Endodermal cell (in vitro differentiated cells): ENCODE results near the gene RARRES2. TPM values are rescaled to one million over a fixed set of nuclear protein-coding genes. Genes with fewer than 3 reads are reported as not detected.
"Not testable (repeated sequence)": the region's sequence is repeated elsewhere in the genome, so short reads cannot be mapped to it uniquely, and the experiment has no call there.

Experiments
- DNase-seq: peaks from one replicate; pipeline ENCODE4 v3.0.0-alpha.2; 2017
- H3K27ac ChIP-seq: 2 replicates; pipeline ENCODE4 v1.5.1; 2013; ENCODE audit warnings: mild to moderate bottlenecking, low read depth, low read length, moderate library complexity
- H3K27me3 ChIP-seq: 2 replicates; pipeline ENCODE4 v1.6.1; 2013; ENCODE audit warnings: mild to moderate bottlenecking, low read length, moderate library complexity; ENCODE audit not compliant: insufficient read depth, control insufficient read depth, poor library complexity, severe bottlenecking
- H3K36me3 ChIP-seq: 2 replicates; pipeline ENCODE4 v1.7.0; 2013; ENCODE audit warnings: mild to moderate bottlenecking, low read length, moderate library complexity; ENCODE audit not compliant: control insufficient read depth, insufficient read depth
- H3K4me1 ChIP-seq: one replicate; pipeline ENCODE4 v1.7.0; 2013; ENCODE audit warnings: low read length; ENCODE audit not compliant: control insufficient read depth, insufficient read depth
- H3K4me3 ChIP-seq: 2 replicates; pipeline ENCODE4 v1.5.1; 2013; ENCODE audit warnings: mild to moderate bottlenecking, low read length, moderate library complexity
- H3K9ac ChIP-seq: 2 replicates; pipeline ENCODE4 v1.6.1; 2013; ENCODE audit warnings: mild to moderate bottlenecking, low read length, moderate library complexity; ENCODE audit not compliant: poor library complexity, severe bottlenecking; ENCODE audit errors: extremely low read depth
- H3K9me3 ChIP-seq: 2 replicates; pipeline ENCODE4 v1.6.1; 2013; ENCODE audit warnings: mild to moderate bottlenecking, low read length, moderate library complexity; ENCODE audit not compliant: control insufficient read depth
- H3K27ac Mint-ChIP-seq: 2 replicates; pipeline ENCODE4 v1.8.0; 2020; ENCODE audit warnings: mixed read lengths
- H3K27me3 Mint-ChIP-seq: 2 replicates; pipeline ENCODE4 v1.8.0; 2021; ENCODE audit warnings: mild to moderate bottlenecking, mixed read lengths; ENCODE audit not compliant: insufficient read depth
- H3K36me3 Mint-ChIP-seq: 2 replicates; pipeline ENCODE4 v1.8.0; 2020; ENCODE audit warnings: low read depth, mixed read lengths
- H3K4me1 Mint-ChIP-seq: 2 replicates; pipeline ENCODE4 v1.8.0; 2020; ENCODE audit warnings: mixed read lengths
- H3K4me3 Mint-ChIP-seq: 2 replicates; pipeline ENCODE4 v1.8.0; 2020; ENCODE audit warnings: mild to moderate bottlenecking, moderate library complexity, mixed read lengths
- H3K9me3 Mint-ChIP-seq: 2 replicates; pipeline ENCODE4 v1.8.0; 2020; ENCODE audit warnings: mild to moderate bottlenecking, mixed read lengths
- WGBS, 2 experiments: methylation state at CpG; one replicate each; pipeline versions ENCODE4 v1.1.5 to v1.1.7; 2013; ENCODE audit warnings: missing lambda C conversion rate in 2 of 2, mixed read lengths in 1 of 2; ENCODE audit not compliant: insufficient coverage in 1 of 2, insufficient read length in 1 of 2; 5-methylcytosine and 5-hydroxymethylcytosine counted together
- total RNA-seq, 2 donors: library from RNA; stranded (reverse); fragmentation: NEBNext Ultra II Directional in 1 of 2; extraction: Animal tissue kit (Norgen Biotek cat#: 25700) in 1 of 2; gene quantifications; 2 replicates in 1 of 2; 3 replicates in 1 of 2; pipeline ENCODE4 v1.2.1, GENCODE V29; 2021

Gene RARRES2
- total RNA-seq, 2 donors from 2014 or later: 32.2 to 48.2 TPM

- not testable (repeated sequence) for H3K4me1 ChIP-seq, H3K4me3 Mint-ChIP-seq
Measured at GRCh38 chr7:150288816-150289215, 52.6 kb downstream of the RARRES2 start.

More at GRCh38 chr7:150288816-150289215, 52.6 kb downstream of the RARRES2 start:
- H3K36me3 ChIP-seq, H3K4me1 Mint-ChIP-seq, H3K9ac ChIP-seq, H3K27me3 ChIP-seq, H3K27me3 Mint-ChIP-seq, H3K9me3 ChIP-seq, H3K27ac ChIP-seq, H3K9me3 Mint-ChIP-seq, DNase-seq, H3K27ac Mint-ChIP-seq, H3K4me3 ChIP-seq, H3K36me3 Mint-ChIP-seq: not testable (repeated sequence)
- 91 to 100% methylated on average over 3 to 4 of the region's 6 CpGs for WGBS, 2 experiments

Other genes with a start within 250 kb of the RARRES2 start
- 10 to 100 TPM in 1 of 2 donors, under 1 TPM in 1; 0.77 to 27.0 TPM for gene LRRC61, start 18.3 kb downstream of the RARRES2 start, total RNA-seq
- under 1 TPM in 1 of 2 donors, not detected in 1; 0.92 TPM for gene ACTR3C, start 18.1 kb downstream of the RARRES2 start, total RNA-seq
- gene REPIN1, start 27.2 kb upstream of the RARRES2 start, total RNA-seq: 10 to 100 TPM; 85.4 to 94.4 TPM
- 10 to 100 TPM in 1 of 2 donors, 1 to 10 TPM in 1; 10.0 to 11.3 TPM for gene ZNF775, start 37.7 kb upstream of the RARRES2 start, total RNA-seq
- gene GIMAP8, start 109.0 kb upstream of the RARRES2 start, total RNA-seq: not detected
- not detected for gene GIMAP7, start 173.2 kb upstream of the RARRES2 start, total RNA-seq
- gene GIMAP4, start 225.8 kb upstream of the RARRES2 start, total RNA-seq: under 1 TPM in 1 of 2 donors, not detected in 1; 0.33 TPM